ENCODE results near the gene MTM1.

Gene MTM1

GRCh38 chrX:150610043-150610442, 41.6 kb downstream of the MTM1 start:
- no peak for DNase-seq

DNA sequence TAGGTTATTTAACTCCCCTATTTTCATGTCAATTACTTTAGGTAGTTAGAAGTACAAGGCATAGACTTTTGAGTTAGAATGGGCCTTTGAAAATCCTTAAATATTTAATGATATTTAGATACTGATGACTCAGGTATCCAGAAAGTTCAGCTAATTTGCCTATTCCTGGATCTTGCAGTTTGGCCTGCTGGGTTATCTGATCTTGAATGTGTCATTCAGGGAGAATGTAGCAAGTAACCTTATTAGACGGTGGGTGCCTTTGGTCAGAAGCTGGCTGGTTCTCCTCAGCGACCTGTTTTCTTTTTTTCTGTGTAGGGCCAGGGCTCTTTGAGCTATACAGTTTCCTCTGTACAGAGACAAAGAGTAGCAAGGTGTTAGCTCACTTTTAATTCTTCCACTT, 42.0 kb downstream of the MTM1 start:
- no peak for DNase-seq

DNA sequence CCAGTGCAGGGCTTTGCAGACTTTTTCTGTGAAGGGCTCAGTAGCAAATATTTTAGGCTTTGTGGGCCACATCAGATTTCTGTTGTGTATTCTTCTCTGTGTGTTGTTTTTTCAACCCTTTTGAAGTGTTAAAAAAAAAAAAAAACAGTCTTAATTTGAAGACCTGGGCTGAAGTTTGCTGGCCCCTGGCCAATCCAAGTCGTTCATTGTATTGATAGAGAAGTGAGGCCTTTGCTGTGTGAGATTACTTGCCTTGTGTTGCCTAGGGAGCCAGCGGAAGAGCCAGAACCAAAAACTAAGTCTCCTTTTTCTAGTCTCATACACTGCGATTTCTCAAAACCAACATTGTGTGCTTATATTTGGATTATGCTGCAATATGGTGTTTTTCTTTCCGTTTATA, 46.9 kb downstream of the MTM1 start:
- no peak for DNase-seq

- no peak for DNase-seq
Measured at GRCh38 chrX:150616179-150616862, 47.9 kb downstream of the MTM1 start.

- DNase-seq, result no peak
Measured at GRCh38 chrX:150616863-150617198, 48.4 kb downstream of the MTM1 start.

GRCh38 chrX:150621652-150622051, 53.2 kb downstream of the MTM1 start:
- no peak for DNase-seq

GRCh38 chrX:150623583-150623982, 55.2 kb downstream of the MTM1 start:
- no peak for DNase-seq

DNA sequence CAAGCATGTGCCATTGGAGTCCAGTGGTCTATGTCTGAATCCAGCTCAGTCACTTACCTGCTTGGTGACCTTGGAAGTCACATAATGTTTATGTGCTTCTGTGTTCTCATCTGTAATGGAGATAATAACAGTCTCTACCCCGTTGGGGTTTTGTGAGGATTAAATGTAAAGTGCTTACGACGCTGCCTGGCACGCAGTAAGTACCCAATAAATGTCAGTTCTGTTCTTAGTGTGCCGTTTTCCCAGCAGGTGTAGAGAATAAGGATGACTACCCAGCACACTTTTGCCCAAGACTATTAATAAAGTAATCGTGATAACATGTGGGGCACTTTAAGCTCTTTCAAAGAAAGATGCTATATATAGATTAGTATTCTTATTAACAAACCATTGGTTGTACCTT, 56.7 kb downstream of the MTM1 start:
- no peak for DNase-seq

DNA sequence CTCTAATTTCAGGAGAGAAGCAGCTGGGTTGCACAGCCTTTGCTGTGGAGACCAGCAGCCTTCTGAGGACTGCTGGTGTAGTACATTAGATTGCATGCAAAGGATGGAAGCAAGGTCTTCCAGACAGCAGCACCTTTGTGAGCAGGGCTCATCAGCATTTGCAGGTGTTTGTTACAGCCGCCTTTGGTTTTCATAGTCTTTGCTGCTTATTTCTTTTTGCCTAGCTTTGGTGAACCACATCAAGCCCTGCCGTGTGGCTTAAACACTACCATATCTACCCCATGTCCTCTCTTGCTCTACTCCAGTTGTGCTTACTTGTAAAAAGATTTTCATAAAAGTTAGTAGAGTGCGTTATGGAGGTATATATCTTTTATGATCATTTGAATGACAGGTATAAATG, 57.5 kb downstream of the MTM1 start:
- no peak for DNase-seq

GRCh38 chrX:150627957-150628356, 59.5 kb downstream of the MTM1 start:
- DNase-seq, result no peak

DNA sequence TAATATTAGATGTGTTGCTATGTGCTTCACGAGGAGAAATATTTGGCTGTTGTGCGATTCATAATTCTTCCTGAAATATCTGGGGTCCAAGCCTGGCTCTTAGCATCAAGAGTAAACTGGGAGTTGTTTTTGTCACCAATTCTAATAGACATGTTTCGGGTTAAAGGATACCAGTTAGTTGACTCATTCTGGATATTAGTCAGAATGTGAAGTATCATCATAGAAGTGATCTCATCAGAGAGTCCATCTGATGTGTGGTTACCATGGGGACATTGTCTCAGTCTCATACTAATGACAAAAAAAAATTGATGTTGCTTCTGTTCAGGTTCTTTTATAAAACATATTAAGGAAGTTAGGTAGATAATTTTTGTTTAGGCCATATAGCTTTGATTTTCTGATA, 67.5 kb downstream of the MTM1 start:
- DNase-seq, result no peak

DNA sequence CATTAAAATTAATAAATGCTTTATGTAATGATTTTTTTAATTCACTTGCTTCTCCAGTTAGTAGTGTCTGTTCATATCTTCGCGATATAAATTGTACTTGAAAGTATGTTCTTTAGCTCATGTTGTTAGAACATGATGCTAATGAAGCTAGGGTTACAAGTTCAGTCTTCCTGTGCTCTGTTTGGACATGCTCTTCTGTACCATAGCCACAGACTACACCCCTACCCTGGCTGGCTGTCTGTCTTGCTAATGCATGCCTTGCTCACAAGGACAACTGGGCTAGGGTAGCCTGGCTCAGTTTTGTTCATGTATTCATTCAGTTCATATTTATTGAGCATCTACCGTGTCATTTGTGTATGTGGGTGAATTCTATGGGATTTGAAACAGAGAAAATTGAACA, 74.0 kb downstream of the MTM1 start:
- DNase-seq, result no peak

- no peak for DNase-seq
Measured at GRCh38 chrX:150643271-150643670, 74.8 kb downstream of the MTM1 start.

- no peak for DNase-seq
Measured at GRCh38 chrX:150643958-150644357, 75.5 kb downstream of the MTM1 start.

DNA sequence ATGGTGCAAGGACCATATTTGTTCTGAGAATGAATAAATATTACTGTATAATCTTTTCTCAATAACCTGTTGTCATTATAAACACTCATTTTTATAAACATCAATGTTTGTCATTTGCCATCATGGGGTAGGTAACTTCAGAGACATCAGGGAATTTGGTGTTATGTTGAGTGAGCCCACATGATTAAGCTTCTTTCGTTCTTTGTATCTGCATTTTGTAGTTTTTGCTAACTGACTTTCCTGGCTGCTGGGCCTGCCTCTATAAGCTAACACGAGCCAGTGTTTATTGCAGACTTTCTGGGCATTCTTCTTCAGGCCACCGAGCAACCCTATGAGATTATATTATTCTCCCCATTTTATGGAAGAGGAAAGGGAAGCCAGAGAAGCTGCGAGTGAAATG, 76.0 kb downstream of the MTM1 start:
- DNase-seq, result no peak

DNA sequence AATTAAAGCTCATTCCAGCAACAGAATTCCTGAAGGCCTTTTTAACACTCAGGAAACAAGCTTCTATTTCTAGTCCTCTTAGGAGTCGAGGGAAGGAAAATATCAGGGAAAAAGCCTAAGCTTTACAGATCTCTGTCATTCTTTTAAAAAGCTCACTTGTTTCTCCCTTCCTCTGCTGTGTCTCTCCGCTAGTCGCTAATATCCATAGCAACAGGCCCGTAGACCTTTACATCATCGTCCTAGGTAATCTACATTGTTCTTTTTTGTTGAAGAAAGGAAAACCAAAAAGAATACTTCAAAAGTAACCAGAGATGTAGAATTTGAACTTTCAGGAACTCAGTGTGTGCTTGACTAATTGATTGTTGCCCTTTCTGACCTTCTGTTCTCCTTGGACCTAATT, 78.9 kb downstream of the MTM1 start:
- DNase-seq, result no peak

DNA sequence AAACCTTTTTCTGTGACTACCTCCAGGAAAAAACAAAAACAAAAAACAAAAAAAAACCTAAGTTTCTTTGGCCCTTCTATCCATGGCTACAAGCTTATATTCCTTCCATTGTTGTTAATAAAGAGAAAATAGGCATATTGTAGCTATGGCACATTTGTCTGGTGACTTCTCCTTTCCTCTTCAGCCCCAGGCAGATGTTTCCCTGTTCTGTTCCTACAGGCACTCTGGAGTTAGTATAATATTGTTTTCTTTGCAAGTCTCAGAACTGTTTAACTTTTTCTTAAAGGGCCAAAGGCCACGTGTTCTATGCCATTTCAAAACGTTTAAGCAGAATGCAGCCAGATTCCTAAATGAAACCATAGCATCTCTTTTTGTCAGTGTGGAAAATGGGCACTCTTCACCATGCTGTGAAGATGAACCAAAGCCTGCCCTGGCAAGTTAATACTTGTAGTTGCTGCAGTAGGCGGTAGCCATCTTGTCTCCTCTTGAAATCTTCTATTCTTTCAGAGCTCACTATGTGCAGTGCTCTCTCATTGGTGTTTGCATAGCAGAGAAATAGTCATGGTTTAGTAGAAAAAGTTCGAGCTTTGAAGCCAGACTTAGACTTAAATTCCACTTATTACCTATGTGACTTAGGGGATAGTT, 80.0 kb downstream of the MTM1 start:
- no peak for DNase-seq

- no peak for DNase-seq
Measured at GRCh38 chrX:150649096-150649870, 80.9 kb downstream of the MTM1 start.

- no peak for DNase-seq
Measured at GRCh38 chrX:150651906-150652305, 83.5 kb downstream of the MTM1 start.

- DNase-seq, result no peak
Measured at GRCh38 chrX:150655788-150656187, 87.4 kb downstream of the MTM1 start.

GRCh38 chrX:150663073-150663472, 94.7 kb downstream of the MTM1 start:
- no peak for DNase-seq

DNA sequence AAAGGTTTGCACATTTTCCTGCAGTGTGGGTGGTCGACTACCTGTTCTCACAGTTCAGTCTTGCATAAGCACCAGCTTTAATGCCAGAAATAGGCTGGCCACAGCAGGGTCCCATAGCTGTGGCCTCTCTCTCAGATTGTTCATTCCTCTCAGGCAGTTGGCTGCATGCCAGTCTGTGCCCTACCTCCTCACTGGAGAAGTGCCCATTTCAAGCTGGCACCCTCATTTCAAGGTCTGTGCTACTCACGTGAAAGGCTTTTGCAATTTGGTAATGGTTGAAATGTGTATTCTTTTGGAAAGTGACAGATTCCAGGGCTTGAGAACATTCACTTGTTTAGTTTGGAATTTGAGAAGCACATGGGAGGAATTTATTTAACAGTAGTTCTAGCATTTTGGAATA, 95.9 kb downstream of the MTM1 start:
- DNase-seq, result no peak

- no peak for DNase-seq
Measured at GRCh38 chrX:150676221-150676620, 107.8 kb downstream of the MTM1 start.

DNA sequence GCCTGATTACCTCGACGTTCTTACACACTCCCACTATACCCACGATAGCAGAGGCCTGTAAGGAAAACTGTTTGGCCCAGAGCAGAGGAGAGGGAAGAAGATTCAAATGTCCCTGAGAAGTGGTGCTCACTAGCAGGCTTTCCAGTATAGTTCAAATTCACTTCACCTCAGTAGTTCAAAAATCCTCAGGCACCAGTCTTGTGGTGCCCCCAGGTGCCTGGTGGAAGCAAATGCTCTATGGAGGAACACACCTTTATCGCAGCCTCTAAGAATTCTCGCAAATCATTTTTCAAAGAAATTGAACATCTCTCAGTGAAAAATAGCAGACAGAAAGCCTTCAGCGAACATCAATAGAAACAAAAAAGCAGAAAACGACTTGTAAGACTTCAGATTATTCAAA, 112.6 kb downstream of the MTM1 start:
- DNase-seq, result no peak
